Activated effector memory CD4-positive, alpha-beta T cell treated with anti-CD3 and anti-CD28 coated beads, Interleukin-2, amount 50 U/mL, for 16 hours (primary cell): ENCODE results near the gene ZFAND4.
"Not testable (repeated sequence)": the region's sequence is repeated elsewhere in the genome, so short reads cannot be mapped to it uniquely, and the experiment has no call there.

ENCODE experiments used
- DNase-seq: peaks from one replicate; pipeline ENCODE4 v3.0.0-alpha.2; 2020

The ZFAND4 gene

GRCh38 chr10:45640049-45640448 lies 32.5 kb downstream of the ZFAND4 start:
- DNase-seq, result no peak

- no peak for DNase-seq
Observed at GRCh38 chr10:45627412-45628048, 45.0 kb downstream of the ZFAND4 start.

DNA sequence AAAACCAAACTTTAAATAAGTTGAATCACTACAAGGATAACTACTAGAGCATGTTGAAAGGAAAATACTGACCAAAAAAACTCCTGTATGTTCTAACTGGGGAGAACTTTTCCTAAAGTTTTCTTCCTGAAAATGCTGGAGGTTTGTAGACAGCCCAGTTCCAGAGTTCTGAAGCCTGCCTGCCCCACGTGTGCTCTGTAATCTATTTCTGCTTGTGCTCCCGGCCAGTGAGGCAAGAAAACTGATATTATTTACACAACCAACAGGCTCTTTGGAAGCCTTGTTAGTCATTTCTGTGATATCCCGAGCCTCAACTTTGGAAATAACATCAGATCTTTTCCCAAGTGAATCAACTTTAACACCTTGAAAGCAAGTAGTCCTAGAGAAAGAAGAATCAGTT lies 46.7 kb downstream of the ZFAND4 start:
- DNase-seq, result no peak

DNA sequence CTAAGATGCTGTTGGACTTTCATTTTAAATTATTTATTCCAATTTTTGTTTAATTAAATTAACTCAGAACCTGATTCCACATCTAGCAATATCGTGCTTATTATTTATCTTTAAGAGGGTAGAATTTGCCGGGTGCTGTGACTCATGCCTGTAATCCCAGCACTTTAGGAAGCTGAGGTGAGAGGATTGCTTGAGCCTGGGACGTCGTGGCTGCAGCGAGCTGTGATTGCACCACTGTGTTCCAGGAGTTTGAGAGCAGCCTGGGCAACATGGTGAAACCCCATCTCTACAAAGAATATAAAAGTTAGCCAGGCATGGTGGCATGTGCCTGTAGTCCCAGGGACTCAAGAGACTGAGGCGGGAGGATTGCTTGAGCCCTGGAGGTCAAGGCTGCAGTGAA lies 47.8 kb downstream of the ZFAND4 start:
- no peak for DNase-seq

DNA sequence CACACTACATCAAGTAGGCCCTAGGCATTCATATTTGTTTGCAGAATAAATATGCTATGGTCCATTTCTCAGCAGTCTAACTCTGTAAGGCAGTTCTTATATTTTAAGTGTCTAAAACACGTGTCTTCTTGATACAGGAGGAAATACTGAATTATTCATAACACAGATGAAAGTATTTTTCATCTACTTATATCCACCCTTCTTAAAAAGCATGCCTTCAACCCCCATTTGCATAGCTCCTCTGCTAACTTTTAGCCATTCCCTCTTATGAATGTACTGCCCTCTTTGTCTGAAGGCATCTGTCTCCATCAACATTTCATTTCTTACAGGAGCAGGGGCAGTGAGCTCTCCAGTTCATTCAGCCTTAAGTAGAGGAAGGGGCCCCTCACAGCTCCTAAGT lies 57.7 kb downstream of the ZFAND4 start:
- no peak for DNase-seq

DNA sequence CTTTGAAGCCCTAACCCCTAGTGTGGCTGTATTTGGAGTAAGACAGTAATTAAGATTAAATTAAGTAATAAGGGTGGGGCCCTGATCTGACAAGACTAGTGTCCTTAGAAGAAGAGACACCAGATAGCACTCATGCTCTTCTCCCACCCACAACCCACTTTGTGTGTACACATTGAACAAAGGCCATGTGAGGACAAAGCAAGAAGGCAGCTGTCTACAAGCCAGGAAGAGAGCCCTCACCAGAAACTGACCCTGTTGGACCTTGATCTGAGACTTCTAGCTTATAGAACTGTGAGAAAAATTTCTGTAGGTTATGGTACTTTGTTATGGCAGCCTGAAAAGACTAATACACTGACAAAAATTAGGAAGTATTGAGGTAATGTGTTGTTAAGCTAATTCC lies 59.8 kb downstream of the ZFAND4 start:
- DNase-seq, result no peak

- DNase-seq, result no peak
Observed at GRCh38 chr10:45608052-45608451, 64.5 kb downstream of the ZFAND4 start.

DNA sequence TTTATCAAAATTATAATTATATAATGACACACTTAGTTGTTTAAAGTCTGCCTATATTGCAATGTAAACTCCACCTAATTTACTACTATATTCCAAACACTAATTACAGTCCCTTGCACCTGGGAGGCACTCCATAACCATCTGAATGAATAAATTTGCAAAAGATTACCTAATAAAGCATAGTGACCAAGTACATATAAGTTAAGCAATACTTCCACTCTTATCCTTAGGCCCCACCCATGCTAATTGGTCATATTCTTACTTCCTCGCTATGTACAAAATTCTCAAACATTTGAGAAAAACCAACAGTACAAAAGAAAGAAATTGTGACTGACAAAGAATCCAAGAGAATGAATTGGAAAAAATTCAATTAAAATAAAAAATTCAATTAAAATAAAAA lies 65.3 kb downstream of the ZFAND4 start:
- DNase-seq, result no peak

GRCh38 chr10:45602836-45603235 lies 69.7 kb downstream of the ZFAND4 start:
- DNase-seq, result no peak

- DNase-seq, result no peak
Observed at GRCh38 chr10:45602082-45602730, 70.4 kb downstream of the ZFAND4 start.

GRCh38 chr10:45601254-45601930 lies 71.2 kb downstream of the ZFAND4 start:
- DNase-seq, result not testable (repeated sequence)

DNA sequence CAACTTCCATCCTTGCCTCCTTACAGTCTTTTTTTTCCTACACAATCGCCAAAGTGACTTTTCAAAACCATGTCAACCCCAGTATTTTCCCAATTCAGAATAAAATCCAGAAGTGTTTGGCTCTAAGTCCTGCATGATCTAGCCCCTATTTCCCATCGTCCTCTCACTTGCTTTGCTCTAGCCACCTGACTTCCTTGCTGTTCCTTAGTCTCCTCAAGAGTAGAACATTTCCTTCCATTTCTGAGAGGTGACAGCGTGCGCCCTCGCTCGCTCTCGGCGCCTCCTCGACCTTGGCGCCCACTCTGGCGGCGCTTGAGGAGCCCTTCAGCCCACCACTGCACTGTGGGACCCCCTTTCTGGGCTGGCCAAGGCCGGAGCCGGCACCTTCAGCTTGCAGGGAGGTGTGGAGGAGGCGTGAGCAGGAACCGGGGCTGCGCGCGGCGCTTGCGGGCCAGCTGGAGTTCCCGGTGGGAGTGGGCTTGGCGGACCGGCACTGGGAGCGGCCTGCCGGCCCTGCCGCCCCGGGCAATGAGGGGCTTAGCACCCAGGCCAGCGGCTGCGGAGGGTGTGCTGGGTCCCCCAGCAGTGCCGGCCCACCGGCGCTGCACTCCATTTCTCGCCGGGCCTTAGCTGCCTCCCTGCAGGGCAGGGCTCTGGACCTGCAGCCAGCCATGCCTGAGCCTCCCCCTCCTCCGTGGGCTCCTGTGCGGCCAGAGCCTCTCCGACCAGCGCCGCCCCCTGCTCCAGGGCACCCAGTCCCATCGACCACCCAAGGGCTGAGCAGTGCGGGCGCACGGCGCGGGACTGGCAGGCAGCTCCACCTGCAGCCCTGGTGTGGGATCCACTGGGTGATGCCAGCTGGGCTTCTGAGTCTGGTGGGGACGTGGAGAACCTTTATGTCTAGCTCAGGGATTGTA lies 72.0 kb downstream of the ZFAND4 start:
- DNase-seq, result not testable (repeated sequence)

GRCh38 chr10:45599646-45600045 lies 72.9 kb downstream of the ZFAND4 start:
- no peak for DNase-seq

- DNase-seq, result no peak
Observed at GRCh38 chr10:45599021-45599603, 73.5 kb downstream of the ZFAND4 start.

DNA sequence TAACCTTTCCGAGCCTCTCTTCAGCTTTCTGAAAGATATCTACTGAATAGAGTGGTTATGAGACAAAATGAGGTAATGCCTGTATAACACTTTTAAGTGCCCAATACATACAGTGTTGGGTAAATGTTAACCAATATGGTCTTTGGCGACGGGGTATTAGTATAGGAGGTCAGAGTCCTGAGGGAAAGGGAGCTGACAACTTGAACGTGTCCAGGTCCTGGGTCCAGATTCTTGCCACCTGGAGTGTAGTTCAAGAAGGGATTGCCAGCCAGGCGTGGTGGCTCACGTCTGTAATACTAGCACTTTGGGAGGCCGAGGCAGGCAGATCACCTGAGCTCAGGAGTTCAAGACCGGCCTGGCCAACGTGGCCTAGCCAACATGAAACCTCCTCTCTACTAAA lies 76.0 kb downstream of the ZFAND4 start:
- DNase-seq, result no peak

DNA sequence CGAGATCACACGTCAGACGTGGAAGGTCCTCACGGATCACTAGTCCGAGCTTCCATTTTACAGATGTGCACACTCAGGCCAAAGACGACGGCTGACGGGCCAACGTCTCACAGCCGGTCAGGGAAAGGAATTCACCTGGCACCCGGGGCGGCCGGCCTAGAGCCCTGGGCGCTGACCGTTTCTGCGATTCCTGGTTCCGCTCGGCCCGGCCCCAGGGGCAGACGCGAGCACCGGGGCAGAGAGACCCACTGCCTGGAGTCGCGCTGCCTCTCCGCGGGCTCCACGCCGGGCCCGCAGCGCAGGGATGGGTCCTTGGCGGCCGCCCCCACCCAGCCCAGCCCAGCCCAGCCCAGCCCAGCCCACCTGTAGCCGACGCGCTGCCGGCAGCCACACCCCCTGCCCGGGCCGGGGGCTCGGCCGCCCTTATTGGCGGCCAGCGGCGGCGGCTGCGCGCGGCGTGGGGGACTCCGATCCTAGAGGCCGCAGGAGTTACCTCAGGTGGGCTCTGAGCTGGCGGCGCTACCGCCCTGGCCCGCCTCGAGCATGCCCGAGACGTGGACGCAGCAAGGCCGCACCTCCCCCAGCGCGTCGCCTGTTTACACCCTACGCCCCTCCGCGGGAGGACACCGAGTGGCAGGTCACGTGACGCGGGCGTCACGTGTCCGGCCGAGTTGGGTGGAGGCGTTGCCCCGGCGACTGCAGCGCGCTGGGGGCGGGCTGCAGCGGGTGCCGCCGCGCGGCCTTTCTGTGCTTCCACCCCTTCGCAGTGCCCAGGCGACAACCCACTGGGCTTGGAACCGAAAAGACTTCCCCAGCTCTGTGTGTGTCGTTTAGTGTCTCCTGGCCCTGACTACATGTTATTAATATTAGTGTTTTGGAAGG lies 78.1 kb downstream of the ZFAND4 start:
- DNase-seq, result peak; percentile 96

DNA sequence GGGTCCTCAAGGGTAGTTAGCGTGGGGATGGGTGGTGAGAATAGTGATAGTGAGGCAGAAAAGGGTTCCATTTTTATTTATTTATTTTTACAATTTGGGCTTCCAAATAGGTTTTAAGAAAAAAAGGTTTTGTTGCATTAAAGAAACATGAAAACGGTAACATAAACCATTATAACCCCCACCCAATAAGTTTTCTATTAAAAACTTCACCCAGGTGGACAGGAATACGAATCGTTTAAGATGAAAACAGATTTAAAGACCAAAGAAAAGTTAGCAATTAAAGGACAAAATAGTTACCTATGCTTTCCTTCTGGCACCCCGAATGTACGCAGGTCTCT lies 78.7 kb downstream of the ZFAND4 start:
- no peak for DNase-seq

DNA sequence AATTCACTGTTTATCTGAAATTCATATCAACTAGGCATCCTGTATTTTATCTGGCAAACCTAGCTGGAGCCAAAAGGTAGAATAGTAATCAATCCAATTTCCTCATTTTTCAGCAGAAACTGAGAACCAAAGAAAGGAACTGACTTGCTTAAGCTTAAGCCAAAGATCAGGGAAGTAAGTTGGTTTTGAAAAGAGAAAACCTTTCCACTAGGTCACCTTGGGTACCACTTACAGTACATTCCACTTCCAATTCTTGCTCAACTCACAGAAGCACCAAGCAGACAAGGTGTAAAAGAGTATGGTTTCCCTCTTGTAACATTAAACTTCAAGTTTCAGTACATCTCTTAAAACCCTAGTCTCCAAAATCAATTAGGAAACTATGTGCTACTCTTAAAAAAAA lies 79.6 kb downstream of the ZFAND4 start:
- DNase-seq, result no peak

DNA sequence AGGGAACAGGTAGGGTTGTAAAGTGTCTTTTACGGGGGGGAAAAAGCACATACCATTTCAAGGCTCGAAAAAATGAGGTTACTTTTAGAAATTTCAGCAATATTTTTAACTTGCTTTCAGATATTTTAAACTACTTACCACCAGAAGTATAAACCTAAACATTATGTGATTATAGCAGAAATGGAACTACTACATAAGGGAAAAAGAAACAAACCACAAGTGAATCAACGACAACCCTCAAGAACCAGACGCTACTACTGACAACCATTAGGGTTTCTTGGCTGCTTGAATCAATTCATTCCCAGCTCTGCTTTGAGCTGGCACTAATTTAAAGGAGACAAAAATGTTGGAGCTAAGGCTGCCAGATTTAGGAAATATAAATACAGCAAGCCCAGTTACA lies 80.1 kb downstream of the ZFAND4 start:
- no peak for DNase-seq

DNA sequence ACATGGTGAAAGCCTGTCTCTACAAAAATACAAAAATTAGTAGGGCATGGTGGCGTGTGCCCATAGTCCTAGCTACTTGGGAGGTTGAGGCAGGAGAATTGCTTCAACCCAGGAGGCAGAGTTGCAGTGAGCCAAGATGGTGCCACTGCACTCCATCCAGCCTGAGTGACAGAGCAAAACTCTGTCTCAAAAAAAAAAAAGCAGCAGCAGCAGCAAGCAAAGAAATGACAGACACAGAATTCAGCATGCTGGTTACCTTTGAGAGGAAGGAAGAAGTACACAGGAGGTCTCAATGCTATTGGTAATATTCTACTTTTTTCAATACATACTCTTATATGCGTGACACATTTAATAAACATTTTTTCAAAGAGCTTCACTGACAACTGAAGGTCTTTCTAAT lies 81.3 kb downstream of the ZFAND4 start:
- DNase-seq, result no peak

GRCh38 chr10:45589868-45590267 lies 82.7 kb downstream of the ZFAND4 start:
- no peak for DNase-seq

- no peak for DNase-seq
Observed at GRCh38 chr10:45589009-45589408, 83.6 kb downstream of the ZFAND4 start.
